HepG2 (cell line): ENCODE measurements around the gene C1orf35. TPM values are rescaled to one million over a fixed set of nuclear protein-coding genes. Genes with fewer than 3 reads are reported as not detected.
A peak's percentile ranks its signal among the peaks of the same experiment; 100 is the strongest.

Experiments
- BCL6 ChIP-seq: IDR thresholded peaks from 2 replicates; pipeline ENCODE4 v1.6.1; 2016; ENCODE audit warnings: missing genetic modification reagents, missing compliant biosample characterization
- DPF2 ChIP-seq: sonication (generic); formaldehyde crosslinking; IDR thresholded peaks from 2 replicates; pipeline ENCODE4 v1.4.0; 2020; ENCODE audit warnings: mild to moderate bottlenecking, low read depth, missing genetic modification reagents, borderline replicate concordance
- FIP1L1 ChIP-seq: fragments of 200-400 bp; formaldehyde crosslinking; IDR thresholded peaks from 2 replicates; pipeline ENCODE4 v1.6.1; 2018; ENCODE audit warnings: low read depth, mild to moderate bottlenecking, low read length, moderate library complexity, borderline replicate concordance; ENCODE audit not compliant: insufficient read depth
- MYC ChIP-seq: sonication (generic); formaldehyde crosslinking; IDR thresholded peaks from 2 replicates; pipeline ENCODE4 v1.9.0; 2021; ENCODE audit warnings: missing genetic modification reagents, borderline replicate concordance
- PHF20 ChIP-seq: sonication (generic); formaldehyde crosslinking; IDR thresholded peaks from 2 replicates; pipeline ENCODE4 v1.5.0; 2020; ENCODE audit warnings: mild to moderate bottlenecking, missing genetic modification reagents
- POLR2AphosphoS5 ChIP-seq: IDR thresholded peaks from 2 replicates; pipeline ENCODE4 v1.6.1; 2012; ENCODE audit warnings: low read depth, low read length
- RFX3 ChIP-seq: IDR thresholded peaks from 2 replicates; pipeline ENCODE4 v1.6.1; 2016; ENCODE audit warnings: missing biosample characterization, missing genetic modification reagents
- RFX5 ChIP-seq: IDR thresholded peaks from 2 replicates; pipeline ENCODE4 v1.6.1; 2011; ENCODE audit warnings: low read depth, low read length, improper control_type of control experiment
- RFXANK ChIP-seq: IDR thresholded peaks from 2 replicates; pipeline ENCODE4 v1.6.1; 2016
- RNF2 ChIP-seq: fragments of 450-650 bp; conservative IDR thresholded peaks from 2 replicates; pipeline ENCODE4 v1.6.1; 2016; ENCODE audit warnings: low read depth
- XRCC5 ChIP-seq: fragments of 200-400 bp; formaldehyde crosslinking; optimal IDR thresholded peaks from 2 replicates; pipeline ENCODE3; 2017; ENCODE audit warnings: mild to moderate bottlenecking, low read length
- ZFP36L2 ChIP-seq: sonication (generic); formaldehyde crosslinking; IDR thresholded peaks from 2 replicates; pipeline ENCODE4 v1.4.0; 2020; ENCODE audit warnings: missing genetic modification reagents
- ZNF230 ChIP-seq: sonication (generic); formaldehyde crosslinking; IDR thresholded peaks from 2 replicates; pipeline ENCODE4 v1.4.0; 2020; ENCODE audit warnings: mild to moderate bottlenecking, missing genetic modification reagents
- ZNF644 ChIP-seq: IDR thresholded peaks from 2 replicates; pipeline ENCODE4 v1.6.1; 2016; ENCODE audit warnings: low read depth
- ZNF790 ChIP-seq: sonication (generic); formaldehyde crosslinking; IDR thresholded peaks from 2 replicates; pipeline ENCODE4 v1.8.0; 2022; ENCODE audit warnings: missing genetic modification reagents, mild to moderate bottlenecking, borderline replicate concordance
- ZSCAN20 ChIP-seq: sonication (generic); formaldehyde crosslinking; IDR thresholded peaks from 2 replicates; pipeline ENCODE4 v1.4.0; 2020; ENCODE audit warnings: missing genetic modification reagents, mild to moderate bottlenecking, borderline replicate concordance
- polyA plus RNA-seq, 8 experiments: library from polyadenylated mRNA; depleted of rRNA in 3 of 8; stranded (reverse) in 7 of 8; unstranded in 1 of 8; fragments of >200 nt; fragmentation: Illumina TruSeq in 4 of 8; extraction: Trizol in 4 of 8; gene quantifications; 2 replicates each; pipeline versions ENCODE4 v1.2.1 to v1.2.3, GENCODE V29; 2011 to 2016; ENCODE audit warnings: low read depth in 4 of 8, missing spikeins in 1 of 8, mixed read lengths in 1 of 8; ENCODE audit not compliant: insufficient read depth in 1 of 8
- total RNA-seq, 5 experiments: library from RNA; depleted of rRNA; stranded (reverse); fragments of >200 nt; fragmentation: Illumina TruSeq; extraction: Trizol; gene quantifications; 2 replicates each; pipeline ENCODE4 v1.2.3, GENCODE V29; 2016; ENCODE audit warnings: low read depth in 1 of 5
- TF ChIP-seq, protein P1 (sequence below): sonication (generic); formaldehyde crosslinking; IDR thresholded peaks from 2 replicates; pipeline ENCODE4 v1.4.0; 2020; ENCODE audit warnings: missing genetic modification reagents
- TF ChIP-seq, protein P2 (sequence below): sonication (generic); formaldehyde crosslinking; IDR thresholded peaks from 2 replicates; pipeline ENCODE4 v1.5.0; 2020; ENCODE audit warnings: missing genetic modification reagents, mild to moderate bottlenecking, borderline replicate concordance
- TF ChIP-seq, protein P3 (sequence below): IDR thresholded peaks from 2 replicates; pipeline ENCODE4 v1.6.1; 2016
- TF ChIP-seq, protein P4 (sequence below): sonication (generic); formaldehyde crosslinking; conservative IDR thresholded peaks from 2 replicates; pipeline ENCODE4 v1.4.0; 2020; ENCODE audit warnings: missing genetic modification reagents

The C1orf35 gene
- total and polyA plus RNA-seq, 2 of the 13 experiments (the other 11 are each of a cell fraction or from before 2014, with no cell fraction given), result 8.1 to 19.3 TPM

DNA sequence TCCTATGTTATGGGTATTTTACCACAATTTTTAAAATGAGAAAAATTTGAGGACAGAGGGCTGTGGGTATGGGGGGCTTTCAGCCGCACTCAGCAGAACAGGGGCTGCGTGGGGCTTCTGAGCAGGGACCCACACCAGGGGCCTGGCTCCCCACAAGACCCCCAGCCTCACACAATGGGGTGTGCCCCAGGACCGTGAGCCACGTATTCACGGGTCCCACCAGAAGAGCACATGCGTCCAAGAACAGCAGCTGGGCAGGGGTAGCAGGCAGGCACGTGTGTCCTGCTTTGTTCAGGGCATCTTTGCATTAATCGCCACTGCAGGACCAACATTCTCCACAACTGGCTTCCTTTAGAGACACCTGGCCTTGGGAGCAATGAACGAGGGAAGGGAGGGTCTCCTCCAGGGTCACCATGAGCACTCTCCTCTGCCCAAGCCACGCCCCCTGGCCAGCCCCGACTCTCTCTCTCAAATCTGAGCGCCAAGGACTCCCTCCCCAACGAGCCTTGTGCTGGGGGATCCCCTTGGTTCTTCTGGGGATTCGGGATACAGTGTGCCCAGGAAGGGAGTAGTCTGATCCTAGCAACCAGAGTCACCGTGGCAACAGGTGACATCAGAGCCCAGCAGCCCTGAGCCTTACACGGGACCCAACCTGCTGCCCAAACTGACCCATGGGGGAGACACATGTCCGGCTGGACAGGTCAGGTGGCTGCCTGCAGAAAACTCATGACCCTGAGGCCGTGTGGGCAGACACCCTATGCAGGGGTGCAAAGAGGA is 28.0 kb downstream of the C1orf35 start (continued):
- TF ChIP-seq DPF2 (no peak), RFX5 (peak; percentile 97), RFX3 (CRISPR knock-in tag) (0 out of 2 replicates have a peak, but pooled peaks have one; percentile 33), XRCC5 (no peak), PHF20 (no peak), RFXANK (peak; percentile 97), RNF2 (no peak), ZFP36L2 (CRISPR knock-in tag) (no peak), MYC (CRISPR knock-in tag) (no peak), ZNF230 (CRISPR knock-in tag) (no peak), ZNF644 (CRISPR knock-in tag) (no peak), ZNF790 (CRISPR knock-in tag) (no peak), ZSCAN20 (CRISPR knock-in tag) (no peak), FIP1L1 (no peak), BCL6 (no peak), POLR2AphosphoS5 (no peak)
- TF ChIP-seq, protein P1, sequence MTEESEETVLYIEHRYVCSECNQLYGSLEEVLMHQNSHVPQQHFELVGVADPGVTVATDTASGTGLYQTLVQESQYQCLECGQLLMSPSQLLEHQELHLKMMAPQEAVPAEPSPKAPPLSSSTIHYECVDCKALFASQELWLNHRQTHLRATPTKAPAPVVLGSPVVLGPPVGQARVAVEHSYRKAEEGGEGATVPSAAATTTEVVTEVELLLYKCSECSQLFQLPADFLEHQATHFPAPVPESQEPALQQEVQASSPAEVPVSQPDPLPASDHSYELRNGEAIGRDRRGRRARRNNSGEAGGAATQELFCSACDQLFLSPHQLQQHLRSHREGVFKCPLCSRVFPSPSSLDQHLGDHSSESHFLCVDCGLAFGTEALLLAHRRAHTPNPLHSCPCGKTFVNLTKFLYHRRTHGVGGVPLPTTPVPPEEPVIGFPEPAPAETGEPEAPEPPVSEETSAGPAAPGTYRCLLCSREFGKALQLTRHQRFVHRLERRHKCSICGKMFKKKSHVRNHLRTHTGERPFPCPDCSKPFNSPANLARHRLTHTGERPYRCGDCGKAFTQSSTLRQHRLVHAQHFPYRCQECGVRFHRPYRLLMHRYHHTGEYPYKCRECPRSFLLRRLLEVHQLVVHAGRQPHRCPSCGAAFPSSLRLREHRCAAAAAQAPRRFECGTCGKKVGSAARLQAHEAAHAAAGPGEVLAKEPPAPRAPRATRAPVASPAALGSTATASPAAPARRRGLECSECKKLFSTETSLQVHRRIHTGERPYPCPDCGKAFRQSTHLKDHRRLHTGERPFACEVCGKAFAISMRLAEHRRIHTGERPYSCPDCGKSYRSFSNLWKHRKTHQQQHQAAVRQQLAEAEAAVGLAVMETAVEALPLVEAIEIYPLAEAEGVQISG (CRISPR knock-in tag), result no peak
- TF ChIP-seq, protein P2, sequence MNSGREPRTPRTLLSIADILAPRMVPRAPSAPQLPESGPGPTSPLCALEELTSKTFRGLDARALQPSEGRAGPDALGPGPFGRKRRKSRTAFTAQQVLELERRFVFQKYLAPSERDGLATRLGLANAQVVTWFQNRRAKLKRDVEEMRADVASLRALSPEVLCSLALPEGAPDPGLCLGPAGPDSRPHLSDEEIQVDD (CRISPR knock-in tag), result no peak
- TF ChIP-seq, protein P3, sequence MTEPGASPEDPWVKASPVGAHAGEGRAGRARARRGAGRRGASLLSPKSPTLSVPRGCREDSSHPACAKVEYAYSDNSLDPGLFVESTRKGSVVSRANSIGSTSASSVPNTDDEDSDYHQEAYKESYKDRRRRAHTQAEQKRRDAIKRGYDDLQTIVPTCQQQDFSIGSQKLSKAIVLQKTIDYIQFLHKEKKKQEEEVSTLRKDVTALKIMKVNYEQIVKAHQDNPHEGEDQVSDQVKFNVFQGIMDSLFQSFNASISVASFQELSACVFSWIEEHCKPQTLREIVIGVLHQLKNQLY (CRISPR knock-in tag), result no peak
- TF ChIP-seq, protein P4, sequence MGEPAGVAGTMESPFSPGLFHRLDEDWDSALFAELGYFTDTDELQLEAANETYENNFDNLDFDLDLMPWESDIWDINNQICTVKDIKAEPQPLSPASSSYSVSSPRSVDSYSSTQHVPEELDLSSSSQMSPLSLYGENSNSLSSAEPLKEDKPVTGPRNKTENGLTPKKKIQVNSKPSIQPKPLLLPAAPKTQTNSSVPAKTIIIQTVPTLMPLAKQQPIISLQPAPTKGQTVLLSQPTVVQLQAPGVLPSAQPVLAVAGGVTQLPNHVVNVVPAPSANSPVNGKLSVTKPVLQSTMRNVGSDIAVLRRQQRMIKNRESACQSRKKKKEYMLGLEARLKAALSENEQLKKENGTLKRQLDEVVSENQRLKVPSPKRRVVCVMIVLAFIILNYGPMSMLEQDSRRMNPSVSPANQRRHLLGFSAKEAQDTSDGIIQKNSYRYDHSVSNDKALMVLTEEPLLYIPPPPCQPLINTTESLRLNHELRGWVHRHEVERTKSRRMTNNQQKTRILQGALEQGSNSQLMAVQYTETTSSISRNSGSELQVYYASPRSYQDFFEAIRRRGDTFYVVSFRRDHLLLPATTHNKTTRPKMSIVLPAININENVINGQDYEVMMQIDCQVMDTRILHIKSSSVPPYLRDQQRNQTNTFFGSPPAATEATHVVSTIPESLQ (CRISPR knock-in tag), result no peak
